AG04450 (cell line): ENCODE data around the gene KLK5. TPM values are rescaled to one million over a fixed set of nuclear protein-coding genes. Genes with fewer than 3 reads are reported as not detected.

Source experiments
- CTCF ChIA-PET: fragments of 300-600, 350-600 bp; formaldehyde crosslinking; extraction: SDS; loops from one replicate; lab custom pipeline; 2022; ENCODE audit warnings: antibody characterized with exemption, inconsistent platforms; lab: Charles Lee
- POLR2A ChIA-PET: fragments of 350-600 bp; formaldehyde crosslinking; extraction: SDS; loops from one replicate; lab custom pipeline; 2021; ENCODE audit warnings: antibody characterized with exemption, inconsistent platforms; lab: Yijun Ruan, JAX
- DNase-seq: peaks from one replicate; pipeline ENCODE4 v3.0.0-alpha.2; 2011; ENCODE audit warnings: low read depth, low spot score
- H3K27ac ChIP-seq: one replicate; pipeline ENCODE4 v1.5.1; 2012; ENCODE audit warnings: low read depth, low read length, control low read depth
- H3K27me3 ChIP-seq: one replicate; pipeline ENCODE4 v1.6.0; 2012; ENCODE audit warnings: low read length; ENCODE audit not compliant: control insufficient read depth, insufficient read depth
- H3K4me3 ChIP-seq: 2 replicates; pipeline ENCODE4 v1.5.1; 2011; ENCODE audit warnings: mild to moderate bottlenecking, low read depth, low read length, control low read depth
- H3K9me3 ChIP-seq: 2 replicates; pipeline ENCODE4 v1.5.1; 2012; ENCODE audit warnings: low read length; ENCODE audit not compliant: control insufficient read depth, insufficient read depth
- CTCF ChIP-seq: IDR thresholded peaks from 2 replicates; pipeline ENCODE4 v1.5.1; 2011; ENCODE audit warnings: low read depth, low read length, control low read depth, inconsistent platforms
- polyA plus RNA-seq: library from polyadenylated mRNA; depleted of rRNA; stranded (reverse); fragments of >200 nt; gene quantifications from 2 replicates; pipeline ENCODE4 v1.2.3, GENCODE V29; 2011

KLK5 gene
- polyA plus RNA-seq, 1 experiment = not detected

DNA sequence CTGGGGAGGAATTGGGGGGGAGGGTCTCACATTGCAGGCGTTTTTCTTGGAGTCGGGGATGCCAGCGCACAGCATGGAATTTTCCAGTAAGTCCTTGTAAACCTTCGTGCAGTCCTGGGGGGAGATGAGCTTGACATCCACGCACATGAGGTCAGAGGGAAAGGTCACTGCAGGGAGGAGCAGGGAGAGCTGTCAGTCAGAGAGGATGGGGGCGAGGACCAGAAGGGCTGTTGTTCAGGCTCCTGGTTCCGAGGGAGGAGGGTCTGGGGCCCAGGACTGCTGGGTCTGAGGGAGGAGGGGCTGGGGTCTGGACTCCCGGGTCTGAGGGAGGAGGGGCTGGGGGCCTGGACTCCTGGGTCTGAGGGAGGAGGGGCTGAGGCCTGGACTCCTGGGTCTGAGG is 26.9 kb upstream of the KLK5 start:
- POLR2A ChIA-PET = no interaction called here

DNA sequence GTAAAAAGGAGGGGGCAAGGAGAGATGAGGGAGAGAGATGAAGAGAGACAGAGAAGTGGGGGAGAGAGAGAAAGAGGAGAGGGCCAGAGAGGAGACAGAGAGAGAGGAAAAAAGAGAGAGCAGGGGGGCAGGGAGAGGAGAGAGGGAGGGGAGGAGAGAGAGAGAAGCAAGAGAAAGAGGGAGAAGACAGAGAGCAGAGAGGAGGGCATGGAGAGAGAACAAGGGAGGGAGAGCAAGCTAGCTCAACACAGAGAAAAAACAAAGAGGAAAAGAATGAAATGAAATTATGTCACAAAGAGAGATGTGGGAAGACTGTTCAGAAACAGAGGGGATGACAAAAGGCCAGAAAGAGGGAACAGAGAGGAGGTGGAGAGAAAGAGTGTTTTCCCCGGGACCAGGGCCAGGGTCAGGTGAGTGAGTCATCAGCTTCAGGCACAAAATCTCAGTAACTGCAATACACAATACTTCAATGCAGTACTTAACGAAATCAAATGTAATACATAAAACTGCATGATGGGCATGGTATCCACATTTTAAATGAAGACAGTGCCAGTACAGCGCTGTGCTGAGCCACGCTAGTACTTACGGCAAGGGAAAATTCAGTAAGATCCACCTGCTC is 26.0 kb upstream of the KLK5 start:
- no peak for TF ChIP-seq CTCF
- DNase-seq = no peak
- ChIA-PET POLR2A (no interaction called here), CTCF (no interaction called here)
- no peaks in the 10 kb centered on the region for H3K27me3 ChIP-seq
- no peak overlapping the region for H3K27ac ChIP-seq
- H3K4me3 ChIP-seq = no peak overlapping the region
- peaks cover under 1% of the 10 kb centered on the region; the same call in 1 of the 2 replicates for H3K9me3 ChIP-seq

More for the DNA sequence above, 26.9 kb upstream of the KLK5 start:
- Histone ChIP-seq H3K27me3 (no peaks in the 10 kb centered on the region), H3K27ac (no peak overlapping the region), H3K4me3 (no peak overlapping the region), H3K9me3 (peaks cover 3% of the 10 kb centered on the region; the same call in 1 of the 2 replicates)
- CTCF ChIA-PET = no interaction called here
- DNase-seq = no peak
- TF ChIP-seq CTCF = no peak

DNA sequence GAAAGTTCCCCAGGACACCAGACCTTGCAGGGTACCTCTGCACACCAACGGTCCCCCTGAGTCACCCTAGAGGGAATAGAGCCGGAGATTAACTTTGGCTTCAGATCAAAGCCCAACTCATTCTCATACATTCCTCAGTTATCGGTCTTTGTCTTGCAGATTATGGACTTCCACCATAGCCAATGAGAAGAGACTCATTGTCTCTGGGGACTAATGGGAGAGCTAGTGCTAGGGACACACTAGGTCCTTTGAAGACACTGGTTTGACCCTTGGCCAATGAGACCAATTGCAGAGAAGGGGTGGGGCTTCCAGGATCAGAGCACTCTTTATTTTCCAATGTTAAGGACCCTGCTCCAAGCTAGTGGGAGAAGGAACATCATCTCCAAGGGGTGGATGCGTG is 24.8 kb upstream of the KLK5 start:
- Histone ChIP-seq H3K4me3 (no peak overlapping the region), H3K27ac (no peak overlapping the region), H3K9me3 (no peaks in the 10 kb centered on the region), H3K27me3 (no peaks in the 10 kb centered on the region)
- ChIA-PET CTCF (no interaction called here), POLR2A (no interaction called here)
- no peak for TF ChIP-seq CTCF
- no peak for DNase-seq

GRCh38 chr19:50975766-50976165 is 22.9 kb upstream of the KLK5 start:
- no peak overlapping the region for H3K4me3 ChIP-seq
- TF ChIP-seq CTCF = no peak
- no peak for DNase-seq
- H3K27me3 ChIP-seq = no peaks in the 10 kb centered on the region
- no peak overlapping the region for H3K27ac ChIP-seq
- POLR2A ChIA-PET = no interaction called here
- CTCF ChIA-PET = no interaction called here
- H3K9me3 ChIP-seq = no peaks in the 10 kb centered on the region

DNA sequence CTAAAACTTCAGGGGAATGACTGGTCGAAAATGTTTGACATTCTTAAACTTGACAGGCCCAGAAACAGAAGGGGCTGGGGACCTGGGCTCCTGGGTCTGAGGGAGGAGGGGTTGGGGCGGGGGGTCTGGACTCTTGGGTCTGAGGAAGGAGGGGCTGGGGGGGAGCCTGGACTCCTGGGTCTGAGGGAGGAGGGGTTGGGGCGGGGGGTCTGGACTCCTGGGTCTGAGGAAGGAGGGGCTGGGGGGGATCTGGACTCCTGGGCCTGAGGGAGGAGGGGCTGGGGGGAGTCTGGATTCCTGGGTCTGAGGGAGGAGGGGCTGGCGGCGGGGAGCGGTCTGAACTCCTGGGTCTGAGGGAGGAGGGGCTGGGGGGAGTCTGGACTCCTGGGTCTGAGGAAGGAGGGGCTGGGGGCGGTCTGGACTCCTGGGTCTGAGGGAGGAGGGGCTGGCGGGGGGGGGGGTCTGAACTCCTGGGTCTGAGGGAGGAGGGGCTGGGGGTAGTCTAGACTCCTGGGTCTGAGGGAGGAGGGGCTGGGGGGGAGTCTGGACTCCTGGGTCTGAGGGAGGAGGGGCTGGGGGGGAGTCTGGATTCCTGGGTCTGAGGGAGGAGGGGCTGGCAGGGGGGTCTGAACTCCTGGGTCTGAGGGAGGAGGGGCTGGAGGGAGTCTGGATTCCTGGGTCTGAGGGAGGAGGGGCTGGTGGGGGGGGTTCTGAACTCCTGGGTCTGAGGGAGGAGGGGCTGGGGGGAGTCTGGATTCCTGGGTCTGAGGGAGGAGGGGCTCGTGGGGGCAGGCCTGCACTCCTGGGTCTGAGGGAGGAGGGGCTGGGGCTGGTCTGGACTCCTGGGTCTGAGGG is 22.1 kb upstream of the KLK5 start:
- Histone ChIP-seq H3K27me3 (no peaks in the 10 kb centered on the region), H3K4me3 (no peak overlapping the region), H3K27ac (no peak overlapping the region), H3K9me3 (no peaks in the 10 kb centered on the region)
- no peak for DNase-seq
- TF ChIP-seq CTCF = no peak
- ChIA-PET POLR2A (no interaction called here), CTCF (no interaction called here)
